IMR-90 (cell line): ENCODE measurements around the gene TNNC1. TPM values are rescaled to one million over a fixed set of nuclear protein-coding genes. Genes with fewer than 3 reads are reported as not detected.

ENCODE experiments used
- ATAC-seq: fragments of 200-7000 bp; cut with Tn5 transposase; 2 replicates; pipeline ENCODE4 v1.9.1; 2020; ENCODE audit warnings: low read depth, mild to moderate bottlenecking, moderate library complexity
- BruUV-seq: library from RNA; stranded (reverse); fragments of 400-500 nt; replicated peaks from 2 replicates; lab custom pipeline; 2021; lab: Mats Ljungman, UMichigan
- CTCF ChIA-PET: fragments of 300-600 bp; formaldehyde crosslinking; extraction: SDS; loops from one replicate; lab custom pipeline; 2021; ENCODE audit warnings: antibody characterized with exemption; lab: Yijun Ruan, JAX
- POLR2A ChIA-PET: fragments of 300-600 bp; sonication (Branson Sonifier 250); formaldehyde crosslinking; loops from one replicate; lab custom pipeline; 2022; ENCODE audit warnings: antibody characterized with exemption; ENCODE audit not compliant: unreplicated experiment; lab: Charles Lee
- DNase-seq: peaks from one replicate; pipeline ENCODE4 v3.0.0; 2013
- H2AFZ ChIP-seq: replicated peaks from 2 replicates; pipeline ENCODE3; 2013; ENCODE audit warnings: low read length, mild to moderate bottlenecking; ENCODE audit not compliant: poor library complexity
- H2AK5ac ChIP-seq: 2 replicates; pipeline ENCODE4 v1.6.1; 2013; ENCODE audit warnings: low read depth, low read length, inconsistent platforms
- H2AK9ac ChIP-seq: replicated peaks from 2 replicates; pipeline ENCODE3; 2013; ENCODE audit warnings: mild to moderate bottlenecking, low read depth, low read length, moderate library complexity; ENCODE audit not compliant: poor library complexity
- H2BK120ac ChIP-seq: 2 replicates; pipeline ENCODE4 v1.6.1; 2013; ENCODE audit warnings: low read depth, low read length, inconsistent platforms
- H2BK15ac ChIP-seq: 3 replicates; pipeline ENCODE4 v1.6.1; 2013; ENCODE audit warnings: low read depth, low read length, inconsistent platforms
- H2BK20ac ChIP-seq: 2 replicates; pipeline ENCODE4 v1.6.1; 2013; ENCODE audit warnings: low read depth, mild to moderate bottlenecking, inconsistent platforms, low read length, moderate library complexity
- H2BK5ac ChIP-seq: 2 replicates; pipeline ENCODE4 v1.6.1; 2013; ENCODE audit warnings: mild to moderate bottlenecking, low read depth, low read length, inconsistent platforms; ENCODE audit not compliant: poor library complexity, severe bottlenecking
- H3K14ac ChIP-seq: replicated peaks from 2 replicates; pipeline ENCODE4 v1.6.1; 2013; ENCODE audit warnings: low read depth, low read length, inconsistent platforms
- H3K18ac ChIP-seq: 2 replicates; pipeline ENCODE4 v1.6.1; 2013; ENCODE audit warnings: low read depth, low read length, control low read depth
- H3K23ac ChIP-seq: 2 replicates; pipeline ENCODE4 v1.6.1; 2013; ENCODE audit warnings: low read depth, low read length, inconsistent platforms
- H3K27ac ChIP-seq: 2 replicates; pipeline ENCODE4 v1.5.1; 2013; ENCODE audit warnings: mild to moderate bottlenecking, control low read depth, low read length; ENCODE audit not compliant: insufficient read depth
- H3K27me3 ChIP-seq: 2 replicates; pipeline ENCODE4 v1.6.1; 2013; ENCODE audit warnings: low read length; ENCODE audit not compliant: control insufficient read depth, insufficient read depth
- H3K36me3 ChIP-seq: 2 replicates; pipeline ENCODE4 v1.6.1; 2013; ENCODE audit warnings: low read length, mixed read lengths; ENCODE audit not compliant: control insufficient read depth, insufficient read depth
- H3K4ac ChIP-seq: 2 replicates; pipeline ENCODE4 v1.6.1; 2013; ENCODE audit warnings: low read depth, low read length, inconsistent platforms
- H3K4me1 ChIP-seq: 2 replicates; pipeline ENCODE4 v1.6.1; 2013; ENCODE audit warnings: low read length, mixed read lengths; ENCODE audit not compliant: control insufficient read depth, insufficient read depth
- H3K4me2 ChIP-seq: 2 replicates; pipeline ENCODE4 v1.6.1; 2013; ENCODE audit warnings: low read depth, mild to moderate bottlenecking, control low read depth, low read length, moderate library complexity
- H3K4me3 ChIP-seq: 2 replicates; pipeline ENCODE4 v1.5.1; 2013; ENCODE audit warnings: low read depth, mild to moderate bottlenecking, control low read depth, low read length, moderate library complexity; ENCODE audit not compliant: insufficient read depth
- H3K56ac ChIP-seq: 2 replicates; pipeline ENCODE4 v1.6.1; 2013; ENCODE audit warnings: low read length, inconsistent platforms; ENCODE audit not compliant: insufficient read depth; ENCODE audit errors: extremely low read depth
- H3K79me1 ChIP-seq, 2 experiments: 2 replicates each; pipeline ENCODE4 v1.6.1; 2013; ENCODE audit warnings: low read length in 2 of 2, inconsistent platforms in 1 of 2, low read depth in 1 of 2
- H3K9ac ChIP-seq: 2 replicates; pipeline ENCODE4 v1.6.1; 2013; ENCODE audit warnings: low read depth, low read length, control low read depth
- H3K9me1 ChIP-seq: 2 replicates; pipeline ENCODE4 v1.6.1; 2013; ENCODE audit warnings: low read length, inconsistent platforms; ENCODE audit not compliant: insufficient read depth
- H3K9me3 ChIP-seq: 2 replicates; pipeline ENCODE4 v1.6.1; 2013; ENCODE audit warnings: low read length; ENCODE audit not compliant: control insufficient read depth, insufficient read depth
- H4K20me1 ChIP-seq: 2 replicates; pipeline ENCODE4 v1.6.1; 2013; ENCODE audit warnings: low read length, inconsistent platforms; ENCODE audit not compliant: insufficient read depth
- H4K5ac ChIP-seq: 2 replicates; pipeline ENCODE4 v1.6.1; 2013; ENCODE audit warnings: mild to moderate bottlenecking, low read depth, low read length, control low read depth
- H4K8ac ChIP-seq, 2 experiments: 2 replicates each; pipeline ENCODE4 v1.6.1; 2013; ENCODE audit warnings: low read depth in 2 of 2, low read length in 2 of 2, control low read depth in 1 of 2, inconsistent platforms in 1 of 2
- H4K91ac ChIP-seq: 2 replicates; pipeline ENCODE4 v1.6.1; 2013; ENCODE audit warnings: low read depth, low read length, inconsistent platforms; ENCODE audit not compliant: insufficient read depth
- MXI1 ChIP-seq: IDR thresholded peaks from 2 replicates; pipeline ENCODE4 v1.6.1; 2012; ENCODE audit warnings: low read depth, mild to moderate bottlenecking, low read length, moderate library complexity, borderline replicate concordance
- NFE2L2 ChIP-seq: fragments of 150-350 bp; IDR thresholded peaks from 2 replicates; pipeline ENCODE4 v1.6.1; 2016; ENCODE audit warnings: low read depth, mild to moderate bottlenecking, low read length
- POLR2A ChIP-seq: IDR thresholded peaks from 2 replicates; pipeline ENCODE4 v1.6.1; 2012; ENCODE audit warnings: mild to moderate bottlenecking, low read depth, low read length
- RCOR1 ChIP-seq: IDR thresholded peaks from 2 replicates; pipeline ENCODE4 v1.6.1; 2012; ENCODE audit warnings: mild to moderate bottlenecking, low read length, improper control_type of control experiment; ENCODE audit not compliant: insufficient replicate concordance
- WGBS, 2 experiments: methylation state at CpG; one replicate each; pipeline versions ENCODE4 v1.1.5 to v1.1.7; 2013; ENCODE audit warnings: missing lambda C conversion rate in 2 of 2; ENCODE audit not compliant: insufficient read length in 1 of 2; ENCODE audit errors: extremely low coverage in 2 of 2; 5-methylcytosine and 5-hydroxymethylcytosine counted together
- dilution Hi-C: fragments of 300-500 bp; cut with HindIII; formaldehyde crosslinking; loops from one replicate; pipeline ENCODE4 v1.14.3; 2018; ENCODE audit warnings: low sequenced_read_pairs; ENCODE audit not compliant: unreplicated experiment
- in situ Hi-C: fragments of 300-500 bp; cut with MboI; formaldehyde crosslinking; loops from 3 replicates; pipeline ENCODE4 v1.14.3; 2019; ENCODE audit warnings: low sequenced_read_pairs, inconsistent platforms, mixed read lengths
- intact Hi-C: fragments of 100-400 bp; cut with micrococcal nuclease; formaldehyde crosslinking; loops from 2 replicates; pipeline ENCODE4 v1.10.0; 2022
- polyA plus RNA-seq, 3 experiments: library from polyadenylated mRNA; depleted of rRNA; stranded (reverse); fragments of >200 nt; gene quantifications; 2 replicates each; pipeline ENCODE4 v1.2.3, GENCODE V29; 2012; ENCODE audit warnings: low replicate concordance in 1 of 3
- total RNA-seq: library from RNA; depleted of rRNA; stranded (reverse); fragments of >200 nt; gene quantifications from 2 replicates; pipeline ENCODE4 v1.2.3, GENCODE V29; 2012
- TF ChIP-seq, protein P1 (sequence below): fragments of 150-350 bp; IDR thresholded peaks from 2 replicates; pipeline ENCODE4 v1.6.1; 2017; ENCODE audit warnings: mild to moderate bottlenecking, antibody characterized with exemption, low read length, low read depth

Gene TNNC1
- total and polyA plus RNA-seq, 2 of the 4 experiments (the other 2 are of a cell fraction) = 1.3 to 4.6 TPM

GRCh38 chr3:52406791-52407510 lies 46.9 kb downstream of the TNNC1 start:
- Histone ChIP-seq H3K18ac (no peak overlapping the region), H3K27me3 (no peaks in the 10 kb centered on the region), H3K9me3 (no peaks in the 10 kb centered on the region), H2BK20ac (no peak overlapping the region), H2BK15ac (no peak overlapping the region), H3K9me1 (0 out of 2 replicates have a peak, but pooled peaks cover 9% of the 10 kb centered on the region), H3K14ac (no peak overlapping the region), H4K5ac (no peak overlapping the region), H3K4me2 (no peak overlapping the region), H4K91ac (no peak overlapping the region), H2BK5ac (no peak overlapping the region), H3K9ac (no peak overlapping the region), H3K4ac (no peak overlapping the region), H2AK9ac (no peak overlapping the region), H3K4me3 (no peak overlapping the region), H4K8ac (no peak overlapping the region), H2BK120ac (no peak overlapping the region), H3K36me3 (peaks cover 60% of the 10 kb centered on the region), H3K4me1 (peaks cover 15% of the 10 kb centered on the region; the same call in 1 of the 2 replicates), H3K23ac (no peak overlapping the region), H3K27ac (no peak overlapping the region), H3K79me1 (peaks cover 28 to 50% of the 10 kb centered on the region in 2 experiments), H4K20me1 (0 out of 2 replicates have a peak, but pooled peaks cover 2% of the 10 kb centered on the region), H2AK5ac (no peak overlapping the region), H3K56ac (no peak overlapping the region), H2AFZ (no peak overlapping the region)
- POLR2A ChIA-PET = no interaction called here
- CTCF ChIA-PET = no interaction called here
- dilution Hi-C loops (no loop called here), intact Hi-C loops (no loop called here), in situ Hi-C loops (no loop called here)
- TF ChIP-seq RCOR1 = no peak
- TF ChIP-seq, protein P1, sequence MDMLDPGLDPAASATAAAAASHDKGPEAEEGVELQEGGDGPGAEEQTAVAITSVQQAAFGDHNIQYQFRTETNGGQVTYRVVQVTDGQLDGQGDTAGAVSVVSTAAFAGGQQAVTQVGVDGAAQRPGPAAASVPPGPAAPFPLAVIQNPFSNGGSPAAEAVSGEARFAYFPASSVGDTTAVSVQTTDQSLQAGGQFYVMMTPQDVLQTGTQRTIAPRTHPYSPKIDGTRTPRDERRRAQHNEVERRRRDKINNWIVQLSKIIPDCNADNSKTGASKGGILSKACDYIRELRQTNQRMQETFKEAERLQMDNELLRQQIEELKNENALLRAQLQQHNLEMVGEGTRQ = no peak
- TF ChIP-seq NFE2L2 = no peak
- TF ChIP-seq POLR2A = no peak
- TF ChIP-seq MXI1 = no peak
- ATAC-seq (no peak), DNase-seq (no peak)
- BruUV-seq = no TSS peak
- WGBS, 2 experiments = 95% methylated on average over 4 of the region's 20 CpGs; no CpG with 5 or more reads in 1 of the 2 experiments
